ENCODE data around the gene ITSN2. TPM values are rescaled to one million over a fixed set of nuclear protein-coding genes. Genes with fewer than 3 reads are reported as not detected.

ITSN2 gene
- total RNA-seq, 4 donors from 2014 or later: 107 to 198 (median 116) TPM

GRCh38 chr2:24394998-24395397 is 34.7 kb upstream of the ITSN2 start:
- DNase-seq: no peak
- Histone ChIP-seq H3K4me1 (peaks cover 0 to 2% of the 10 kb centered on the region in 2 donors), H3K36me3 (no peaks in the 10 kb centered on the region), H3K27ac (no peak overlapping the region), H3K4me3 (replicated peaks in 1 of 3) (no peak overlapping the region), H3K9me3 (no peaks in the 10 kb centered on the region), H3K27me3 (no peaks in the 10 kb centered on the region)
- TF ChIP-seq POLR2A (IDR thresholded peaks at IDR 0.05) (no peak), CTCF (IDR thresholded peaks at IDR 0.05) (no peak)
- 90% methylated on average over 4 of the region's 4 CpGs for WGBS, 2 donors
- intact Hi-C loops (cut with DNase I): no loop called here

- intact Hi-C loops (cut with DNase I): no loop called here
These were observed 32.3 kb upstream of the ITSN2 start for GRCh38 chr2:24392542-24393059.

GRCh38 chr2:24385366-24385765 is 25.0 kb upstream of the ITSN2 start:
- no peaks in the 10 kb centered on the region for H3K9me3 ChIP-seq

More at GRCh38 chr2:24392542-24393059, 32.3 kb upstream of the ITSN2 start:
- TF ChIP-seq POLR2A (IDR thresholded peaks at IDR 0.05) (no peak), CTCF (IDR thresholded peaks at IDR 0.05) (no peak)
- H3K4me3 ChIP-seq (replicated peaks in 1 of 3): no peak overlapping the region
- no peaks in the 10 kb centered on the region for H3K27me3 ChIP-seq
- no peaks in the 10 kb centered on the region for H3K36me3 ChIP-seq
- no peak overlapping the region for H3K27ac ChIP-seq
- no peak for DNase-seq
- no peaks in the 10 kb centered on the region for H3K4me1 ChIP-seq
- H3K9me3 ChIP-seq: no peaks in the 10 kb centered on the region
- WGBS, 2 donors: 83 to 85% methylated on average over 5 of the region's 5 CpGs

GRCh38 chr2:24382363-24383073 is 22.2 kb upstream of the ITSN2 start:
- TF ChIP-seq CTCF (IDR thresholded peaks at IDR 0.05) (peak; percentile 46 to 89 (median 55)), POLR2A (IDR thresholded peaks at IDR 0.05) (no peak)
- Histone ChIP-seq H3K9me3 (no peaks in the 10 kb centered on the region), H3K27ac (no peak overlapping the region), H3K4me1 (peaks cover 8 to 18% of the 10 kb centered on the region in 2 donors), H3K4me3 (replicated peaks in 1 of 3) (no peak overlapping the region), H3K27me3 (no peaks in the 10 kb centered on the region), H3K36me3 (no peaks in the 10 kb centered on the region)
- DNase-seq: peak; percentile 62 to 64
- WGBS, 2 donors: 28 to 30% methylated on average over 10 of the region's 10 CpGs
- intact Hi-C loops (cut with DNase I): loop anchor here (5.0 kb wide), 1 partner anchor 155 kb away; no protein-coding TSS in a partner anchor

More at GRCh38 chr2:24385366-24385765, 25.0 kb upstream of the ITSN2 start:
- H3K4me3 ChIP-seq (replicated peaks in 1 of 3): no peak overlapping the region
- DNase-seq: no peak
- H3K27ac ChIP-seq: no peak overlapping the region
- H3K36me3 ChIP-seq: no peaks in the 10 kb centered on the region
- intact Hi-C loops (cut with DNase I): no loop called here
- WGBS, 2 donors: 94 to 97% methylated on average over 2 of the region's 2 CpGs
- TF ChIP-seq CTCF (IDR thresholded peaks at IDR 0.05) (no peak), POLR2A (IDR thresholded peaks at IDR 0.05) (no peak)
- peaks cover 8 to 18% of the 10 kb centered on the region in 2 donors for H3K4me1 ChIP-seq
- no peaks in the 10 kb centered on the region for H3K27me3 ChIP-seq

- no peaks in the 10 kb centered on the region for H3K27me3 ChIP-seq
- TF ChIP-seq POLR2A (IDR thresholded peaks at IDR 0.05) (no peak), CTCF (IDR thresholded peaks at IDR 0.05) (no peak)
- H3K9me3 ChIP-seq: no peaks in the 10 kb centered on the region
- no peaks in the 10 kb centered on the region for H3K36me3 ChIP-seq
- 78 to 96% methylated on average over 2 of the region's 2 CpGs for WGBS, 2 donors
- no peak for DNase-seq
- H3K27ac ChIP-seq: peak overlapping the region in 1 of 3 donors; percentile 22
- H3K4me1 ChIP-seq: peaks cover 8 to 20% of the 10 kb centered on the region in 2 donors
- intact Hi-C loops (cut with DNase I): loop anchor here (5.0 kb wide), 1 partner anchor 154 kb away; no protein-coding TSS in a partner anchor
- no peak overlapping the region for H3K4me3 ChIP-seq (replicated peaks in 1 of 3)
These were observed 20.5 kb upstream of the ITSN2 start for GRCh38 chr2:24380820-24381219.
